Skeletal muscle tissue (tissue), 4 donors: ENCODE data around the gene REEP6. TPM values are rescaled to one million over a fixed set of nuclear protein-coding genes. Genes with fewer than 3 reads are reported as not detected.
"Not testable (repeated sequence)": the region's sequence is repeated elsewhere in the genome, so short reads cannot be mapped to it uniquely, and the experiment has no call there.

Source experiments
- H3K27ac ChIP-seq: one replicate; pipeline ENCODE4 v1.7.0; 2013; ENCODE audit warnings: mild to moderate bottlenecking, low read depth, low read length, inconsistent platforms
- H3K27me3 ChIP-seq, 3 donors: one replicate each; pipeline ENCODE4 v1.7.0; 2013; ENCODE audit warnings: low read length in 3 of 3; ENCODE audit not compliant: control insufficient read depth in 3 of 3, insufficient read depth in 3 of 3
- H3K36me3 ChIP-seq, 3 donors: one replicate each; pipeline ENCODE4 v1.7.0; 2013; ENCODE audit warnings: low read length in 3 of 3; ENCODE audit not compliant: control insufficient read depth in 3 of 3, insufficient read depth in 3 of 3
- H3K4me1 ChIP-seq, 3 donors: one replicate each; pipeline ENCODE4 v1.7.0; 2013; ENCODE audit warnings: low read length in 3 of 3, mild to moderate bottlenecking in 3 of 3; ENCODE audit not compliant: control insufficient read depth in 3 of 3, insufficient read depth in 3 of 3
- H3K4me3 ChIP-seq, 3 donors: one replicate each; pipeline ENCODE4 v1.7.0; 2013; ENCODE audit warnings: low read length in 3 of 3
- H3K9ac ChIP-seq, 3 donors: one replicate each; pipeline ENCODE4 v1.7.0; 2013; ENCODE audit warnings: low read length in 3 of 3, mild to moderate bottlenecking in 3 of 3, moderate library complexity in 2 of 3, low read depth in 1 of 3
- H3K9me3 ChIP-seq, 3 donors: one replicate each; pipeline ENCODE4 v1.7.0; 2013; ENCODE audit warnings: low read length in 3 of 3; ENCODE audit not compliant: control insufficient read depth in 3 of 3
- total RNA-seq: library from RNA; depleted of rRNA; stranded (reverse); fragments of >200 nt; gene quantifications from one replicate; pipeline ENCODE4 v1.2.3, GENCODE V29; 2014
- donor health status: Osteomylitis.

Gene REEP6
- total RNA-seq, 1 donor from 2014 or later, result 2.1 TPM

DNA sequence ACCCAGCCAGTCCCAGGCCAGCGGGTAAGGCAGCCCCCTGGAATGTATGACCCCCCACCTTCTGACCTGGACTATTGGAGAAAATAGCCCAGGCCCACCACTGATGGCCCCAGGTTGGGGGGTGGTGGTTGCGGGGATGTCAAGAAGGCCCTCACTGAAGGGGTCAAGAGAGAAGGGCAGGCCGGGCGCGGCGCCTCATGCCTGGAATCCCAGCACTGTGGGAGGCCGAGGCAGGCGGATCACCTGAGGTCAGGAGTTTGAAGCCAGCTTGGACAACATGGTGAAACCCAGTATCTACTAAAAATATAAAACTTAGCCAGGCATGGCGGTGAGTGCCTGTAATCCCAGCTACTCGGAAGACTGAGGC, 23.3 kb downstream of the REEP6 start:
- Histone ChIP-seq H3K36me3 (peaks cover 0 to 5% (median 0%) of the 10 kb centered on the region in 3 donors), H3K9me3 (no peaks in the 10 kb centered on the region), H3K9ac (peak overlapping the region in 2 of 3 donors; percentile 80 to 94), H3K4me3 (peak overlapping the region in 1 of 3 donors; percentile 54), H3K27ac (peak overlapping the region; percentile 88), H3K4me1 (peaks cover 5 to 25% (median 22%) of the 10 kb centered on the region in 3 donors), H3K27me3 (peaks cover 0 to 10% (median 2%) of the 10 kb centered on the region in 3 donors)

GRCh38 chr19:1514986-1515721, 24.2 kb downstream of the REEP6 start:
- Histone ChIP-seq H3K9ac (peak overlapping the region in 1 of 3 donors; percentile 94), H3K4me3 (no peak overlapping the region), H3K9me3 (no peaks in the 10 kb centered on the region), H3K27ac (no peak overlapping the region), H3K36me3 (no peaks in the 10 kb centered on the region), H3K4me1 (peaks cover 5 to 22% (median 22%) of the 10 kb centered on the region in 3 donors), H3K27me3 (peaks cover 0 to 12% (median 3%) of the 10 kb centered on the region in 3 donors)

GRCh38 chr19:1516395-1516753, 25.4 kb downstream of the REEP6 start:
- Histone ChIP-seq H3K4me1 (peaks cover 5 to 22% (median 17%) of the 10 kb centered on the region in 3 donors), H3K9me3 (no peaks in the 10 kb centered on the region), H3K27me3 (peaks cover 0 to 14% (median 4%) of the 10 kb centered on the region in 3 donors), H3K36me3 (no peaks in the 10 kb centered on the region), H3K4me3 (no peak overlapping the region), H3K9ac (no peak overlapping the region), H3K27ac (no peak overlapping the region)

DNA sequence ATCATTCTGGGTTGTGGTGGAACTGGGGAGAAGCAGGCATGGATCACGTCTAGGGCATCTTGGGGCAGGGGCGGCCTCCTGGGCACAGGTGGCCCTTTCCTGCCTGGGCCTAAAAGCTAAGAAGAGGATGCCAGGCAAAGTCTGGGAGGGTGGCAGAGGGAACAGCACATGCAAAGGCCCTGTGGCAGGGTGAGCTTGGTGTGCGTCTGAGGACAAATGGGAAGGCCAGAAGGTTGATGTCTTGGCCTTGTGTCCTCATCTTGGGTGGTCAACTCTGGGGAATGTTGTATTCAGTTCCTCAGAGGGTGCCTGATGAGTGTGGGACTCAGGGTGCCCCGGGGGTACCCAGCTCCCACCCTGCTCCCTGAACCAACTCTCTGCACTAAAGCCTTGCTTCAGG, 27.5 kb downstream of the REEP6 start:
- no peak overlapping the region for H3K4me3 ChIP-seq
- H3K36me3 ChIP-seq, result no peaks in the 10 kb centered on the region
- H3K27me3 ChIP-seq, result peaks cover 6 to 20% (median 18%) of the 10 kb centered on the region in 3 donors
- H3K9me3 ChIP-seq, result no peaks in the 10 kb centered on the region
- H3K27ac ChIP-seq, result no peak overlapping the region
- H3K4me1 ChIP-seq, result peaks cover 5 to 12% (median 11%) of the 10 kb centered on the region in 3 donors
- no peak overlapping the region for H3K9ac ChIP-seq

- H3K27me3 ChIP-seq, result peaks cover 15 to 30% (median 29%) of the 10 kb centered on the region in 3 donors
- H3K4me3 ChIP-seq, H3K9me3 ChIP-seq, H3K36me3 ChIP-seq, H3K27ac ChIP-seq, H3K4me1 ChIP-seq, H3K9ac ChIP-seq: not testable (repeated sequence)
These were observed 28.8 kb downstream of the REEP6 start for GRCh38 chr19:1519802-1520201.

DNA sequence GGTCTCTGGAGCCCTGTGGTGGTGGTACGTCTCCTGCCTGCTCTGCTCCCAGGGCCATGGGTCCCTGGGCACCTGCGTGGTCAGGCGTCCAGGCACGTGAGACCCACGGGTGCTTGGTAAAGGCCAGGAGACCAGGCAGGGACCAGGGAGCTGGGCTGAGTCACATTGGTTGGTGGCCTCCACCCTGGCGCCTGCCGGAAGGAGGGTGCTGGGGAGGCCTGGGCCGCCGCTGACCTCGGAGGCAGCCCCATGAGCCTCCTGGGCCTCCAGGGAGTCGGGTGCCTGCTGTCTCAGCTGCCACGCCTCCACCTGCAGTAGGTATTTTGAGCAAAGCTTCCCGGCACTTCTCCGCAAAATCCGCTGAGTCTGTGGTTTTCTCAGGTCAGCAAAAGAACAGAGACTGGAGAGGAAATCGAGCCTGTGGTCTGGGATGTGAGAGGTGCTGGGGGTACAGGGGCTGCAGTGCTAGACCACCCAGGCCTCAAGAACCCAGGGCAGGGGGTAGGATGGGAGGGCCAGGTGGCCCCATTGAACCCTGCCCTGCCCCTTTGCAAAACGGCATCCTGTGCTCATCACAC, 29.3 kb downstream of the REEP6 start:
- Histone ChIP-seq H3K9me3 (no peaks in the 10 kb centered on the region), H3K27me3 (peaks cover 19 to 32% (median 31%) of the 10 kb centered on the region in 3 donors), H3K36me3 (no peaks in the 10 kb centered on the region), H3K4me3 (no peak overlapping the region), H3K9ac (no peak overlapping the region), H3K4me1 (peaks cover 0 to 9% (median 3%) of the 10 kb centered on the region in 3 donors), H3K27ac (no peak overlapping the region)

- Histone ChIP-seq H3K9ac (peak overlapping the region in 1 of 3 donors; percentile 25), H3K4me1 (peaks cover 0 to 9% (median 3%) of the 10 kb centered on the region in 3 donors), H3K4me3 (no peak overlapping the region), H3K36me3 (no peaks in the 10 kb centered on the region), H3K27ac (no peak overlapping the region), H3K9me3 (no peaks in the 10 kb centered on the region), H3K27me3 (peaks cover 32 to 46% (median 45%) of the 10 kb centered on the region in 3 donors)
These were observed 30.7 kb downstream of the REEP6 start for GRCh38 chr19:1521636-1522035.

GRCh38 chr19:1522061-1522460, 31.1 kb downstream of the REEP6 start:
- Histone ChIP-seq H3K27ac (no peak overlapping the region), H3K9me3 (no peaks in the 10 kb centered on the region), H3K4me1 (peaks cover 0 to 9% (median 3%) of the 10 kb centered on the region in 3 donors), H3K9ac (no peak overlapping the region), H3K36me3 (no peaks in the 10 kb centered on the region), H3K27me3 (peaks cover 34 to 49% (median 47%) of the 10 kb centered on the region in 3 donors), H3K4me3 (no peak overlapping the region)

DNA sequence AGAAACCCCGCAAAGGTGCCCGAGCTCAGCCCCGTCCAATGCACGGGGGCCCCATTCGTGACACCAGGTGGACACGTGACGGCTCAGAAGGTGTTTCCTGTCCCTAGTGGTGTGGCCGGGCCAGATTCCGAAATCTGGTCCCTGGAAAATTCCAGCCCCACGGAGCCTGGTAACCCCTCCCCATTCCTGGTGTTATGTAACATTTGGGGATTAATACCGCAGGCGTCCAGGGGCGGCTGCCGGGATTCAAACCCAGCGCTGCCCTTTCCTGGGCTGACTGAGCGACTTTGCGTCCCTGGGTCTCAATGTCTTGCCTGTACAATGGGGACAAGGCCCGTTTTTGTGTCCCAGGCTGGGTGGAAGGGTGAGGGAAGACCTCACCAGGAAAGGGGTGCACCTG, 31.9 kb downstream of the REEP6 start:
- no peak overlapping the region for H3K4me3 ChIP-seq
- H3K4me1 ChIP-seq, result peaks cover 0 to 9% (median 3%) of the 10 kb centered on the region in 3 donors
- peaks cover 41 to 55% (median 54%) of the 10 kb centered on the region in 3 donors for H3K27me3 ChIP-seq

More for the DNA sequence above, 31.9 kb downstream of the REEP6 start:
- Histone ChIP-seq H3K9ac (no peak overlapping the region), H3K9me3 (no peaks in the 10 kb centered on the region), H3K27ac (no peak overlapping the region), H3K36me3 (no peaks in the 10 kb centered on the region)
